ENCODE data around the gene DISP2. TPM values are rescaled to one million over a fixed set of nuclear protein-coding genes. Genes with fewer than 3 reads are reported as not detected.

The DISP2 gene
- total RNA-seq, 1 experiment from 2014 or later, result 4.6 TPM

DNA sequence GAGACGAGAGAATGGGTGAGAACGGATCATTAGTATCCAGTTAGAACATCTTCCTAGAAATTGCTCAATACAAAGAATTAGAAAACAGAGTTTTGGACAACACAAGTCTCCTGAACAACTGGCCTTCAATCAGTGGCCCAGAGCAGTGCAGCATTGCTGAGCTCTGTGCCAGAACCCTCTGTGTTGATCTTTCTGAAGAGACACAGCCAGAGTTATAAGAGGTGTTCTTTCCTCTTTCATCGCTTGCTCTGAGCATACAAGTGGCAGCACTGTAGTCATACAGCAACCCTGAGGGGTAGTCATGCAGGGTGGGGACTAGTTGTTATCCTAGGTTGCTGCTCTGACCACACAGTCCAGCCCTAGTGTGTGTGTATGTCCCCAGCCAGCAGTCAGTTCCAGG is 28.5 kb downstream of the DISP2 start:
- no peaks in the 10 kb centered on the region for H3K9me3 ChIP-seq
- Mint-ChIP-seq H3K36me3 (ENCODE audit: insufficient read depth, unreplicated experiment) (peaks cover 76% of the 10 kb centered on the region), H3K27ac (ENCODE audit: unreplicated experiment) (no peak overlapping the region), H3K4me1 (ENCODE audit: low read depth, unreplicated experiment) (no peaks in the 10 kb centered on the region), H3K27me3 (ENCODE audit: insufficient read depth, unreplicated experiment) (no peaks in the 10 kb centered on the region), H3K4me3 (ENCODE audit: unreplicated experiment) (no peak overlapping the region), H3K9me3 (ENCODE audit: unreplicated experiment) (no peaks in the 10 kb centered on the region)
- DNase-seq, result no peak
- BruUV-seq (replicated peaks), result no TSS peak
- TF ChIP-seq, protein P1, sequence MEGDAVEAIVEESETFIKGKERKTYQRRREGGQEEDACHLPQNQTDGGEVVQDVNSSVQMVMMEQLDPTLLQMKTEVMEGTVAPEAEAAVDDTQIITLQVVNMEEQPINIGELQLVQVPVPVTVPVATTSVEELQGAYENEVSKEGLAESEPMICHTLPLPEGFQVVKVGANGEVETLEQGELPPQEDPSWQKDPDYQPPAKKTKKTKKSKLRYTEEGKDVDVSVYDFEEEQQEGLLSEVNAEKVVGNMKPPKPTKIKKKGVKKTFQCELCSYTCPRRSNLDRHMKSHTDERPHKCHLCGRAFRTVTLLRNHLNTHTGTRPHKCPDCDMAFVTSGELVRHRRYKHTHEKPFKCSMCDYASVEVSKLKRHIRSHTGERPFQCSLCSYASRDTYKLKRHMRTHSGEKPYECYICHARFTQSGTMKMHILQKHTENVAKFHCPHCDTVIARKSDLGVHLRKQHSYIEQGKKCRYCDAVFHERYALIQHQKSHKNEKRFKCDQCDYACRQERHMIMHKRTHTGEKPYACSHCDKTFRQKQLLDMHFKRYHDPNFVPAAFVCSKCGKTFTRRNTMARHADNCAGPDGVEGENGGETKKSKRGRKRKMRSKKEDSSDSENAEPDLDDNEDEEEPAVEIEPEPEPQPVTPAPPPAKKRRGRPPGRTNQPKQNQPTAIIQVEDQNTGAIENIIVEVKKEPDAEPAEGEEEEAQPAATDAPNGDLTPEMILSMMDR (IDR thresholded peaks at IDR 0.05; ENCODE audit: insufficient read depth in 1 of 2, low read depth in 1 of 2, low read length in 1 of 2, severe bottlenecking in 1 of 2, unreplicated experiment in 1 of 2), result no peak
- H3K27me3 ChIP-seq (replicated peaks; ENCODE audit: control insufficient read depth, insufficient read depth, low read length), result no peaks in the 10 kb centered on the region
- intact Hi-C loops (cut with micrococcal nuclease; ENCODE audit: unreplicated experiment), result no loop called here
- peaks cover 9% of the 10 kb centered on the region for H3K36me3 ChIP-seq (ENCODE audit: control insufficient read depth, insufficient read depth, low read length)
- CTCF ChIA-PET, result no interaction called here
- no peak overlapping the region for H3K4me3 ChIP-seq (ENCODE audit: low read depth, low read length)
- H3K4me1 ChIP-seq, result peaks cover 5% of the 10 kb centered on the region
- POLR2A ChIA-PET, result no interaction called here

DNA sequence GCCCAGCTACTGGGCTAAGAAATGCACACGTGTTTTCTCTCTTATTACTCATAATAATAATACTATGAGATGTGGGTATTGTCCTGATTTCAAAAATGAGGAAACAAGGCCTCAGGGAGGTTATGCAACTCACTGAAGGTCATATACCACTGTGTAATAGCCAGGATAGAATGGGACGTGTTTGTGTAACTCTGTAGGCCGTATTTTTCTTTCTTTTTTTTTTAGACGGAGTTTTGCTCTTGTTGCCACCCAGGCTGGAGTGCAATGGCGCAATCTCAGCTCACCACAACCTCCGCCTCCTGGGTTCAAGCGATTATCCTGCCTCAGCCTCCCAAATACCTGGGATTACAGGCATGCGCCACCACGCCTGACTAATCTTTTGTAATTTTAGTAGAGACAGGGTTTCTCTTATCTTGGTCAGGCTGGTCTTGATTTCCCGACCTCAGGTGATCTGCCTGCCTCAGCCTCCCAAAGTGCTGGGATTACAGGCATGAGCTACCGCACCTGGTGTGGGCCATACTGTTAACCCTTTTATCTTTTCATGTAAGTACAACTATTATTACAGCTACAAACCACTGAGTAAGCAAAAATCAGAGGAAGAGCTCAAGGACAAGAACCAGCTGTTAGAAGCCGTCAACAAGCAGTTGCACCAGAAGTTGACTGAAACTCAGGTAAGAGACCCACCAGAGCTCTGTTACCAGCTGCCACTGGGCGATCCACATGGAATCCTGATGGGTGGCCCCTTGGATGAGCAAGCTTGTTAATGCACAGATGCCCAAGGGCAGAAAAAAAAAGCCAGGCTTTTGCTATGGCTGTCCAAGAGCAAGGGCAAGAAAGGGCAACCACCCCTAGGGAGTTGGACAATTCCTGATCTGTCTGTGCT is 31.2 kb downstream of the DISP2 start:
- BruUV-seq (replicated peaks), result no TSS peak
- Mint-ChIP-seq H3K4me3 (ENCODE audit: unreplicated experiment) (no peak overlapping the region), H3K9me3 (ENCODE audit: unreplicated experiment) (no peaks in the 10 kb centered on the region), H3K36me3 (ENCODE audit: insufficient read depth, unreplicated experiment) (peaks cover 82% of the 10 kb centered on the region), H3K27ac (ENCODE audit: unreplicated experiment) (no peak overlapping the region), H3K4me1 (ENCODE audit: low read depth, unreplicated experiment) (no peaks in the 10 kb centered on the region), H3K27me3 (ENCODE audit: insufficient read depth, unreplicated experiment) (no peaks in the 10 kb centered on the region)
- Histone ChIP-seq H3K4me3 (ENCODE audit: low read depth, low read length) (no peak overlapping the region), H3K36me3 (ENCODE audit: control insufficient read depth, insufficient read depth, low read length) (peaks cover 9% of the 10 kb centered on the region), H3K27me3 (replicated peaks; ENCODE audit: control insufficient read depth, insufficient read depth, low read length) (no peaks in the 10 kb centered on the region), H3K9me3 (no peaks in the 10 kb centered on the region), H3K4me1 (no peaks in the 10 kb centered on the region)
- POLR2A ChIA-PET, result no interaction called here
- TF ChIP-seq, protein P1 (IDR thresholded peaks at IDR 0.05; ENCODE audit: insufficient read depth in 1 of 2, low read depth in 1 of 2, low read length in 1 of 2, severe bottlenecking in 1 of 2, unreplicated experiment in 1 of 2), result no peak
- CTCF ChIA-PET, result interaction anchor here (1.1 kb wide), 1 partner anchor 9 kb away, joined by 3 read pairs; no protein-coding TSS in a partner anchor
- intact Hi-C loops (cut with micrococcal nuclease; ENCODE audit: unreplicated experiment), result no loop called here
- no peak for DNase-seq

DNA sequence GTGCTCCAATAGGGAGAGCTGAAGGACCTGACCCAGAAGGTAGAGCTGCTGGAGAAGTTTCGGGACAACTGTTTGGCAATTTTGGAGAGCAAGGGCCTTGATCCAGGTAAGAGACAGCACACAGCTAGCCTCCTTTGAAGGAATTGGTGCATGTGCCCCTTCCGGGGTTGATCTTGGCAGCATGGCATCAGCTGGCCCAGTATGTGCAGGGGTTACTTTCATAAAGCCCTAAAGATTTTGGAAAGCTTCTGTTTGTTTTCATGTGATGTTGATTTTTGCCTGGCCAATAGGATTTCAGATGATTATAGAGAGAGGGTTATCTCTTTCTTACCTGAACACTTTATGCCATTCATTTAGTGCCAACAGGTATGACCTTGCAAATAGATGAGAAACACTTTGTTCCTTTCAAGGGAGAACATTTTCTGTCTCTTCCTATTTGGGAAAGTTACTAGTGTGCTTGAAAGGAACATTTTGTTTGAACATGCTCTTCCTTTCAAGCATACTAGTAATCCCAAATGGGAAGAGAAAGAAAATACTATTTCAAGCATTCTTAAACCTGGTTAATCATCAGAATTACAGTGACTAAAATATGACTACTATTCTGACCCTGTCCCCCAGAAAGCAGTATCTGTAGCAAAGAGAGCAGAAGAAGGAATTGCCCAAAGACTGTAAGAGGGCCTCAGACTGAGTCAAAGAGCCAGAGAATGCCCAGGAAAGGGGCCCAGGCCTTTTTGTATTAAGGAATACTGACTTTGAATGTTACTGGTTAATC is 32.0 kb downstream of the DISP2 start:
- Mint-ChIP-seq H3K4me1 (ENCODE audit: low read depth, unreplicated experiment) (no peaks in the 10 kb centered on the region), H3K36me3 (ENCODE audit: insufficient read depth, unreplicated experiment) (peaks cover 87% of the 10 kb centered on the region), H3K27ac (ENCODE audit: unreplicated experiment) (no peak overlapping the region), H3K9me3 (ENCODE audit: unreplicated experiment) (no peaks in the 10 kb centered on the region), H3K27me3 (ENCODE audit: insufficient read depth, unreplicated experiment) (no peaks in the 10 kb centered on the region), H3K4me3 (ENCODE audit: unreplicated experiment) (no peak overlapping the region)
- ChIA-PET POLR2A (interaction anchor here (0.7 kb wide), 1 partner anchor 117 kb away, joined by 3 read pairs; no protein-coding TSS in a partner anchor), CTCF (interaction anchor here (1.1 kb wide), 1 partner anchor 8 kb away, joined by 3 read pairs; no protein-coding TSS in a partner anchor)
- Histone ChIP-seq H3K9me3 (no peaks in the 10 kb centered on the region), H3K27me3 (replicated peaks; ENCODE audit: control insufficient read depth, insufficient read depth, low read length) (no peaks in the 10 kb centered on the region), H3K4me3 (ENCODE audit: low read depth, low read length) (no peak overlapping the region), H3K4me1 (no peaks in the 10 kb centered on the region), H3K36me3 (ENCODE audit: control insufficient read depth, insufficient read depth, low read length) (peaks cover 9% of the 10 kb centered on the region)
- DNase-seq, result no peak
- no TSS peak for BruUV-seq (replicated peaks)
- TF ChIP-seq, protein P1 (IDR thresholded peaks at IDR 0.05; ENCODE audit: insufficient read depth in 1 of 2, low read depth in 1 of 2, low read length in 1 of 2, severe bottlenecking in 1 of 2, unreplicated experiment in 1 of 2), result no peak
- intact Hi-C loops (cut with micrococcal nuclease; ENCODE audit: unreplicated experiment), result no loop called here
